Fibroblast of lung (primary cell): Measurements from ENCODE around the gene RGS3. TPM values are rescaled to one million over a fixed set of nuclear protein-coding genes. Genes with fewer than 3 reads are reported as not detected.
A peak's percentile ranks its signal among the peaks of the same experiment; 100 is the strongest.

Experiments used
- DNase-seq, 2 donors: peaks; one replicate each; pipeline versions ENCODE4 v3.0.0 to v3.0.0-alpha.2; 2010; ENCODE audit warnings: low read depth in 2 of 2
- H2AFZ ChIP-seq: 2 replicates; pipeline ENCODE4 v1.5.1; 2012; ENCODE audit warnings: low read length, control low read depth, inconsistent platforms
- H3K27ac ChIP-seq: 2 replicates; pipeline ENCODE4 v1.5.1; 2011; ENCODE audit warnings: low read length, control low read depth; ENCODE audit not compliant: insufficient read depth
- H3K27me3 ChIP-seq: 2 replicates; pipeline ENCODE4 v1.5.1; 2011; ENCODE audit warnings: mild to moderate bottlenecking, low read length; ENCODE audit not compliant: control insufficient read depth, insufficient read depth
- H3K36me3 ChIP-seq: 2 replicates; pipeline ENCODE4 v1.5.1; 2011; ENCODE audit warnings: low read length; ENCODE audit not compliant: control insufficient read depth, insufficient read depth
- H3K4me1 ChIP-seq: 2 replicates; pipeline ENCODE4 v1.5.1; 2011; ENCODE audit warnings: low read length; ENCODE audit not compliant: control insufficient read depth, insufficient read depth; ENCODE audit errors: extremely low read depth
- H3K4me2 ChIP-seq: 2 replicates; pipeline ENCODE4 v1.5.1; 2011; ENCODE audit warnings: low read length, control low read depth; ENCODE audit not compliant: insufficient read depth; ENCODE audit errors: extremely low read depth
- H3K4me3 ChIP-seq, 4 experiments: fragments of 200-600 bp in 1 of 4; sonication (generic) in 1 of 4; replicated peaks in 1 of 4; 2 replicates each; pipeline ENCODE4 v1.5.1; 2011 to 2016; ENCODE audit warnings: low read length in 4 of 4, low read depth in 3 of 4, mild to moderate bottlenecking in 3 of 4, control low read depth in 2 of 4, inconsistent platforms in 1 of 4, mixed read lengths in 1 of 4; ENCODE audit not compliant: insufficient read depth in 1 of 4; ENCODE audit errors: control extremely low read depth in 1 of 4
- H3K79me2 ChIP-seq: 2 replicates; pipeline ENCODE4 v1.5.1; 2012; ENCODE audit warnings: mild to moderate bottlenecking, low read length, inconsistent platforms; ENCODE audit not compliant: control insufficient read depth, insufficient read depth
- H3K9ac ChIP-seq: 2 replicates; pipeline ENCODE4 v1.5.1; 2011; ENCODE audit warnings: mild to moderate bottlenecking, low read length, control low read depth; ENCODE audit not compliant: insufficient read depth
- H3K9me3 ChIP-seq: 2 replicates; pipeline ENCODE4 v1.5.1; 2012; ENCODE audit warnings: low read depth, low read length; ENCODE audit not compliant: control insufficient read depth, insufficient read depth
- H4K20me1 ChIP-seq: 2 replicates; pipeline ENCODE4 v1.5.1; 2011; ENCODE audit warnings: low read length; ENCODE audit not compliant: control insufficient read depth, insufficient read depth; ENCODE audit errors: extremely low read depth
- CTCF ChIP-seq, 2 donors: IDR thresholded peaks in 1 of 2; conservative IDR thresholded peaks in 1 of 2; 1 replicate in 1 of 2; 2 replicates in 1 of 2; pipeline ENCODE4 v1.5.1; 2011 to 2012; ENCODE audit warnings: low read length in 2 of 2, control low read depth in 1 of 2, inconsistent platforms in 1 of 2, low read depth in 1 of 2, mild to moderate bottlenecking in 1 of 2
- EZH2 ChIP-seq: IDR thresholded peaks from 2 replicates; pipeline ENCODE4 v1.5.1; 2012; ENCODE audit warnings: low read length, control low read depth, mild to moderate bottlenecking; ENCODE audit errors: missing control alignments
- polyA plus RNA-seq, 2 donors: library from polyadenylated mRNA; depleted of rRNA in 1 of 2; stranded (reverse) in 1 of 2; unstranded in 1 of 2; fragments of >200 nt; gene quantifications; 2 replicates each; pipeline ENCODE4 v1.2.1, GENCODE V29; 2011 to 2012; ENCODE audit warnings: missing spikeins in 1 of 2
- total RNA-seq: library from RNA; depleted of rRNA; stranded (reverse); fragments of >200 nt; gene quantifications from 2 replicates; pipeline ENCODE4 v1.2.1, GENCODE V29; 2014

RGS3 gene
- total and polyA plus RNA-seq, 2 donors (not counting 1 experiment from before 2014, with no cell fraction given), result 48.1 to 74.3 TPM

- H3K4me3 ChIP-seq, result no peak overlapping the region
- H3K9ac ChIP-seq, result no peak overlapping the region
- H3K4me1 ChIP-seq, result peaks cover 31% of the 10 kb centered on the region
- H3K27ac ChIP-seq, result no peak overlapping the region
- DNase-seq, result no peak
- no peaks in the 10 kb centered on the region for H3K9me3 ChIP-seq
- no peak overlapping the region for H2AFZ ChIP-seq
- no peaks in the 10 kb centered on the region for H4K20me1 ChIP-seq
- no peak overlapping the region for H3K4me2 ChIP-seq
- no peaks in the 10 kb centered on the region for H3K36me3 ChIP-seq
- TF ChIP-seq CTCF (conservative IDR thresholded peaks at IDR 0.05 in 1 of 2, IDR thresholded peaks at IDR 0.05 in 1 of 2; ENCODE audit: low read depth in 1 of 2, low read length in 2 of 2), result no peak
- TF ChIP-seq EZH2, result no peak
- H3K27me3 ChIP-seq, result no peaks in the 10 kb centered on the region
- H3K79me2 ChIP-seq, result no peaks in the 10 kb centered on the region
Measured at GRCh38 chr9:113559834-113560800, 96.6 kb downstream of the RGS3 start.

- no peaks in the 10 kb centered on the region for H3K27me3 ChIP-seq
- H3K9ac ChIP-seq, result no peak overlapping the region
- H3K27ac ChIP-seq, result no peak overlapping the region
- no peaks in the 10 kb centered on the region for H4K20me1 ChIP-seq
- TF ChIP-seq EZH2, result no peak
- TF ChIP-seq CTCF (conservative IDR thresholded peaks at IDR 0.05 in 1 of 2, IDR thresholded peaks at IDR 0.05 in 1 of 2; ENCODE audit: low read depth in 1 of 2, low read length in 2 of 2), result no peak
- no peak overlapping the region for H2AFZ ChIP-seq
- DNase-seq, result no peak
- no peak overlapping the region for H3K4me2 ChIP-seq
- H3K9me3 ChIP-seq, result no peaks in the 10 kb centered on the region
- H3K4me3 ChIP-seq, result no peak overlapping the region
- H3K4me1 ChIP-seq, result peaks cover 29% of the 10 kb centered on the region
- H3K79me2 ChIP-seq, result no peaks in the 10 kb centered on the region
- H3K36me3 ChIP-seq, result no peaks in the 10 kb centered on the region
Measured at GRCh38 chr9:113562653-113563381, 99.3 kb downstream of the RGS3 start.

GRCh38 chr9:113563826-113564497 is 100.4 kb downstream of the RGS3 start:
- Histone ChIP-seq H4K20me1 (no peaks in the 10 kb centered on the region), H3K36me3 (no peaks in the 10 kb centered on the region), H3K9ac (no peak overlapping the region), H2AFZ (no peak overlapping the region), H3K79me2 (no peaks in the 10 kb centered on the region), H3K27ac (no peak overlapping the region), H3K4me2 (peak overlapping the region; percentile 15), H3K27me3 (no peaks in the 10 kb centered on the region), H3K4me1 (peaks cover 31% of the 10 kb centered on the region), H3K9me3 (no peaks in the 10 kb centered on the region), H3K4me3 (no peak overlapping the region)
- DNase-seq, result no peak
- TF ChIP-seq EZH2, result no peak
- TF ChIP-seq CTCF (conservative IDR thresholded peaks at IDR 0.05 in 1 of 2, IDR thresholded peaks at IDR 0.05 in 1 of 2; ENCODE audit: low read depth in 1 of 2, low read length in 2 of 2), result no peak
